H9 (cell line): ENCODE measurements around the gene ANO6. TPM values are rescaled to one million over a fixed set of nuclear protein-coding genes. Genes with fewer than 3 reads are reported as not detected.

ENCODE experiments used
- DNase-seq: peaks from one replicate; pipeline ENCODE4 v3.0.0-alpha.2; 2017
- H2AFZ ChIP-seq: one replicate; pipeline ENCODE4 v1.6.1; 2013; ENCODE audit warnings: mild to moderate bottlenecking, low read length, control low read depth, moderate library complexity
- H2AK5ac ChIP-seq: 2 replicates; pipeline ENCODE4 v1.6.1; 2013; ENCODE audit warnings: low read length, control low read depth, mixed read lengths; ENCODE audit not compliant: insufficient read length
- H2BK120ac ChIP-seq: one replicate; pipeline ENCODE4 v1.6.1; 2013; ENCODE audit warnings: low read depth, mild to moderate bottlenecking, low read length, control low read depth, inconsistent platforms; ENCODE audit not compliant: poor library complexity, severe bottlenecking
- H2BK12ac ChIP-seq: 2 replicates; pipeline ENCODE4 v1.6.1; 2013; ENCODE audit warnings: low read length, control low read depth, mixed read lengths, low read depth; ENCODE audit not compliant: insufficient read length
- H2BK15ac ChIP-seq: 2 replicates; pipeline ENCODE4 v1.6.1; 2013; ENCODE audit warnings: low read depth, low read length, control low read depth
- H2BK20ac ChIP-seq: one replicate; pipeline ENCODE4 v1.6.1; 2013; ENCODE audit warnings: low read depth, mild to moderate bottlenecking, low read length, control low read depth, inconsistent platforms; ENCODE audit not compliant: poor library complexity, severe bottlenecking
- H2BK5ac ChIP-seq: 2 replicates; pipeline ENCODE4 v1.6.1; 2013; ENCODE audit warnings: low read length, control low read depth, mixed read lengths; ENCODE audit not compliant: insufficient read length
- H3K14ac ChIP-seq: 2 replicates; pipeline ENCODE4 v1.6.1; 2013; ENCODE audit warnings: low read length, control low read depth; ENCODE audit not compliant: insufficient read depth
- H3K18ac ChIP-seq: 2 replicates; pipeline ENCODE4 v1.6.1; 2013; ENCODE audit warnings: low read depth, mild to moderate bottlenecking, mixed read lengths, low read length, control low read depth; ENCODE audit not compliant: insufficient read length
- H3K23ac ChIP-seq: 2 replicates; pipeline ENCODE4 v1.6.1; 2013; ENCODE audit warnings: low read length, control low read depth, mixed read lengths, low read depth; ENCODE audit not compliant: insufficient read length
- H3K23me2 ChIP-seq: 2 replicates; pipeline ENCODE4 v1.6.1; 2013; ENCODE audit warnings: low read depth, mild to moderate bottlenecking, mixed read lengths, low read length, control low read depth; ENCODE audit not compliant: insufficient read length, poor library complexity, severe bottlenecking
- H3K27ac ChIP-seq: 2 replicates; pipeline ENCODE4 v1.5.1; 2013; ENCODE audit warnings: low read length, control low read depth, mixed read lengths, low read depth; ENCODE audit not compliant: insufficient read length
- H3K27me3 ChIP-seq: 2 replicates; pipeline ENCODE4 v1.6.1; 2013; ENCODE audit warnings: low read length, control low read depth, inconsistent platforms; ENCODE audit not compliant: insufficient read depth
- H3K4ac ChIP-seq: 2 replicates; pipeline ENCODE4 v1.6.1; 2013; ENCODE audit warnings: low read depth, mild to moderate bottlenecking, control low read depth, inconsistent platforms, low read length, moderate library complexity
- H3K4me1 ChIP-seq: 2 replicates; pipeline ENCODE4 v1.6.1; 2013; ENCODE audit warnings: low read length, control low read depth, inconsistent platforms; ENCODE audit not compliant: insufficient read depth
- H3K4me2 ChIP-seq: 2 replicates; pipeline ENCODE4 v1.6.1; 2013; ENCODE audit warnings: low read length, control low read depth, mixed read lengths; ENCODE audit not compliant: insufficient read length, insufficient read depth
- H3K56ac ChIP-seq: 2 replicates; pipeline ENCODE4 v1.6.1; 2013; ENCODE audit warnings: low read depth, mild to moderate bottlenecking, mixed read lengths, low read length, control low read depth; ENCODE audit not compliant: insufficient read length
- H3K79me1 ChIP-seq: 2 replicates; pipeline ENCODE4 v1.6.1; 2013; ENCODE audit warnings: low read depth, mild to moderate bottlenecking, moderate library complexity, low read length, control low read depth, inconsistent platforms; ENCODE audit not compliant: insufficient read depth, poor library complexity, severe bottlenecking
- H3K79me2 ChIP-seq: 2 replicates; pipeline ENCODE4 v1.6.1; 2013; ENCODE audit warnings: low read length, control low read depth, inconsistent platforms; ENCODE audit not compliant: insufficient read depth
- H3K9ac ChIP-seq: 2 replicates; pipeline ENCODE4 v1.6.1; 2013; ENCODE audit warnings: low read length, control low read depth, mixed read lengths; ENCODE audit not compliant: insufficient read length; ENCODE audit errors: extremely low read depth
- H3K9me3 ChIP-seq: one replicate; pipeline ENCODE4 v1.6.1; 2013; ENCODE audit warnings: low read depth, low read length, inconsistent platforms; ENCODE audit not compliant: control insufficient read depth
- H3T11ph ChIP-seq: one replicate; pipeline ENCODE4 v1.6.1; 2013; ENCODE audit warnings: mild to moderate bottlenecking, low read length, control low read depth, inconsistent platforms
- H4K20me1 ChIP-seq: one replicate; pipeline ENCODE4 v1.6.1; 2013; ENCODE audit not compliant: control insufficient read depth, insufficient read length, insufficient read depth
- H4K5ac ChIP-seq: 2 replicates; pipeline ENCODE4 v1.6.1; 2013; ENCODE audit warnings: low read depth, mild to moderate bottlenecking, mixed read lengths, low read length, control low read depth; ENCODE audit not compliant: insufficient read length
- H4K8ac ChIP-seq: replicated peaks from 2 replicates; pipeline ENCODE4 v1.6.1; 2013; ENCODE audit warnings: low read length, control low read depth, mixed read lengths, low read depth; ENCODE audit not compliant: insufficient read length
- H4K91ac ChIP-seq: 2 replicates; pipeline ENCODE4 v1.6.1; 2013; ENCODE audit warnings: low read depth, mild to moderate bottlenecking, moderate library complexity, mixed read lengths, low read length, control low read depth; ENCODE audit not compliant: insufficient read length
- H3K27ac Mint-ChIP-seq, 3 experiments: 2 replicates in 2 of 3; 3 replicates in 1 of 3; pipeline ENCODE4 v1.8.0; 2020 to 2021; ENCODE audit warnings: mixed read lengths in 3 of 3, mild to moderate bottlenecking in 1 of 3, moderate library complexity in 1 of 3
- H3K27me3 Mint-ChIP-seq: 2 replicates; pipeline ENCODE4 v1.8.0; 2021; ENCODE audit warnings: low read depth, mild to moderate bottlenecking, moderate library complexity, mixed read lengths
- H3K36me3 Mint-ChIP-seq, 3 experiments: 2 replicates in 2 of 3; 3 replicates in 1 of 3; pipeline ENCODE4 v1.8.0; 2020 to 2021; ENCODE audit warnings: low read depth in 3 of 3, mixed read lengths in 3 of 3; ENCODE audit not compliant: insufficient read depth in 1 of 3
- H3K4me1 Mint-ChIP-seq, 2 experiments: 2 replicates each; pipeline ENCODE4 v1.8.0; 2020; ENCODE audit warnings: mixed read lengths in 2 of 2
- H3K4me3 Mint-ChIP-seq, 2 experiments: 2 replicates in 1 of 2; 3 replicates in 1 of 2; pipeline ENCODE4 v1.8.0; 2020 to 2021; ENCODE audit warnings: mild to moderate bottlenecking in 2 of 2, mixed read lengths in 2 of 2, moderate library complexity in 1 of 2
- H3K9me3 Mint-ChIP-seq, 2 experiments: 2 replicates in 1 of 2; 3 replicates in 1 of 2; pipeline ENCODE4 v1.8.0; 2020; ENCODE audit warnings: mild to moderate bottlenecking in 2 of 2, mixed read lengths in 2 of 2, moderate library complexity in 1 of 2
- CTCF ChIP-seq: fragments of 200-600 bp; sonication (generic); conservative IDR thresholded peaks from 3 replicates; pipeline ENCODE4 v1.8.0; 2021; ENCODE audit warnings: antibody characterized with exemption, mild to moderate bottlenecking
- WGBS: extraction: QIAGEN DNeasy Blood & Tissue Kit; methylation state at CpG from one replicate; pipeline ENCODE4 v1.1.7; 2013; ENCODE audit warnings: missing lambda C conversion rate, low lambda C conversion rate, mixed read lengths; ENCODE audit not compliant: insufficient read length; ENCODE audit errors: extremely low coverage; 5-methylcytosine and 5-hydroxymethylcytosine counted together
- total RNA-seq: library from RNA; stranded (reverse); gene quantifications from 2 replicates; pipeline ENCODE4 v1.2.1, GENCODE V29; 2021

ANO6 gene
- total RNA-seq, 1 experiment from 2014 or later, result 24.3 TPM

GRCh38 chr12:45418520-45418919, 202.6 kb downstream of the ANO6 start:
- WGBS, result no CpG with 5 or more reads among the region's 1 CpG
- no peak overlapping the region for H4K91ac ChIP-seq
- no peak overlapping the region for H3K4ac ChIP-seq
- H3K27me3 Mint-ChIP-seq, result no peaks in the 10 kb centered on the region
- no peak overlapping the region for H3K27ac ChIP-seq
- no peak overlapping the region for H2BK20ac ChIP-seq
- no peaks in the 10 kb centered on the region for H3K4me1 Mint-ChIP-seq
- no peak for DNase-seq
- no peaks in the 10 kb centered on the region for H3K4me1 ChIP-seq
- peaks cover 7 to 31% (median 25%) of the 10 kb centered on the region in 3 experiments; a peak in 6 of 7 replicates for H3K36me3 Mint-ChIP-seq
- H4K8ac ChIP-seq, result no peak overlapping the region
- H4K20me1 ChIP-seq, result no peaks in the 10 kb centered on the region
- no peaks in the 10 kb centered on the region for H3K23me2 ChIP-seq
- no peak for TF ChIP-seq CTCF
- no peaks in the 10 kb centered on the region for H3K9me3 ChIP-seq
- H3K4me2 ChIP-seq, result no peak overlapping the region
- H3K79me2 ChIP-seq, result no peaks in the 10 kb centered on the region
- no peak overlapping the region for H4K5ac ChIP-seq
- H2BK120ac ChIP-seq, result no peak overlapping the region
- no peaks in the 10 kb centered on the region for H3K79me1 ChIP-seq
- H3K4me3 Mint-ChIP-seq, result no peak overlapping the region
- H3K23ac ChIP-seq, result no peak overlapping the region
- H3K18ac ChIP-seq, result no peak overlapping the region
- H3K27me3 ChIP-seq, result no peaks in the 10 kb centered on the region
- H3K9ac ChIP-seq, result no peak overlapping the region
- no peak overlapping the region for H3K56ac ChIP-seq
- no peak overlapping the region for H3K14ac ChIP-seq
- no peak overlapping the region for H3T11ph ChIP-seq
- H2BK5ac ChIP-seq, result no peak overlapping the region
- no peaks in the 10 kb centered on the region for H3K9me3 Mint-ChIP-seq
- no peak overlapping the region for H3K27ac Mint-ChIP-seq
- no peak overlapping the region for H2AFZ ChIP-seq
- H2AK5ac ChIP-seq, result no peak overlapping the region
- no peak overlapping the region for H2BK15ac ChIP-seq
- no peak overlapping the region for H2BK12ac ChIP-seq
